GM18951 (cell line): ENCODE data around the gene CDKN2B-AS1.

Experiments
- POLR2A ChIP-seq: IDR thresholded peaks from 4 replicates; pipeline ENCODE4 v1.6.1; 2011; ENCODE audit warnings: mild to moderate bottlenecking; ENCODE audit not compliant: insufficient read length, insufficient read depth; ENCODE audit errors: extremely low read depth
- in situ Hi-C: fragments of 300-500 bp; cut with MboI; formaldehyde crosslinking; loops from one replicate; pipeline ENCODE4 v1.12.0; 2022; ENCODE audit warnings: low sequenced_read_pairs, mixed read lengths, inconsistent platforms; ENCODE audit not compliant: unreplicated experiment

The CDKN2B-AS1 gene

DNA sequence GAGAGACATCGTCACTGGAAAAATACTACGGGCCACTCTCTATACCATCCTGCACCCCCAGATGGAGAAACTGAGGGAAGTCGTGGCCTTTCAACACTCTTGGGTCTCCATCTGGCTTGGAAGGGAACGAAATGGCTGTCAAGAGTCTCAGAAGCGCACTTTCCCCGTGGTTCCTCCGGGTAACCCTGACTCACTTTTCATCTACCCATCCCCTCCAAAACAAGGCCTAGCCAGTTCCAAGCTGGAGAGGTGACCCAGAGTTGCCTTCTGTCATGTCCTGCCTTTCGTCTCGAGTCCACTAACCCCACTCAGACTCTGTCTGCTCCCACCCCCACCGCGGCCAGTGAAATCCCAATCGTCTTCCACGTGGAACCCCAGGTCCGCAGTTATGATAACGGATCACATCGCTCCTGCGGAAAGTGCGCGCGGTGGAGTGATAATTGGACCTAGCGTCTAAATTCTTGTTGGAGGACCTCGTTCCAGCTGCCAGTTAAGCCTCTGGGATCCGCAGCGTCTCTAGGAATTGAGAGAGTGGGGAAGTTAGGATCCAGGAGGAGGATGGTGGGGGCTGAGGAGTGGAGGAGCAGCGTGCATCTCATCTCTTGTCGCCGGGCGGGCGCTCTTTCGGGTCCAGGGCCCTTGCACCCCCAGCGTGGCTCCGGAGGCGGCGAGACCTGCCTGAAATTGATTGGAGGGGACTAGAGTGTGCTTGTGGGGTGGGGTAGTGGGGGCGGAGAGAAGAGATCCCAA, 5.0 kb upstream of the CDKN2B-AS1 start:
- no peak for TF ChIP-seq POLR2A
- in situ Hi-C loops: no loop called here

DNA sequence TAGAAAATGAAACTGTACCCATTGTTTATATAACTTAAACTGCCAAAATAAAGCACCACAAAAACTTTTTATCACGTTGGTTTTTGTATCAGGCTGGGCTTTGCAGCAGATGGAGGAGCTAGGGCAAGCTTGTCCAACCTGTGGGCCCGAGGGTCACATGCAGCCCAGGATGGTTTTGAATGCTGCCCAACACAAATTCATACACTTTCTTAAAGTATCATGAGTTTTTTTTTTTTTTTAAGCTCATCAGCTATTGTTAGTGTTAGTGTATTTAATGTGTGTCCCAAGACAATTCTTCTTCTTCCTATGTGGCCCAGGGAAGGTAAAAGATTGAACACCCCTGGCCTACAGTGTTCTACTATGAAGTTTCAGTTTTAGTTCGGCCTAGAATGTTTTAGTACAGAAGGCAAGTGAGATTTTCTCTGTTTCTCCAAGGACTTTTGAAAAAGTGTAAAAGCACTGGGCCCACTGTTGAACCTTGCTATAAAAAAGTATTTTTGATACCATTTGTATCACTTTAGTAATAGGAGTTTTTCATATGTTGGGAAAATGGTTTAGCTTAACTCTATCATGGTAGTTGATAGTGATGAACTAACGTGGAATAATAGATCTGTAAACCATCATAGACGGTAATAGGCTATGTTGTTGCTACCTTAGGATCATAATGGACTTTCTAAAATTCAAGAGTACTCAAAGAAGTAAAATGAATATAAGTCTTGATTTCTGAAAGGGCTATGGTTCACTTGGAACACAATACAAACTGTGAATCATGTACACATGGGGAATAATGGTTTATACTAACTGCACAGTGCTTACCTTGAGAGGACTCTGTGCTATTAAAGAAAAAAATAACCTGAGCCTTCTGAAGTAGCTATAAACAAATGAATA, 3.3 kb upstream of the CDKN2B-AS1 start:
- TF ChIP-seq POLR2A: no peak
- in situ Hi-C loops: no loop called here

DNA sequence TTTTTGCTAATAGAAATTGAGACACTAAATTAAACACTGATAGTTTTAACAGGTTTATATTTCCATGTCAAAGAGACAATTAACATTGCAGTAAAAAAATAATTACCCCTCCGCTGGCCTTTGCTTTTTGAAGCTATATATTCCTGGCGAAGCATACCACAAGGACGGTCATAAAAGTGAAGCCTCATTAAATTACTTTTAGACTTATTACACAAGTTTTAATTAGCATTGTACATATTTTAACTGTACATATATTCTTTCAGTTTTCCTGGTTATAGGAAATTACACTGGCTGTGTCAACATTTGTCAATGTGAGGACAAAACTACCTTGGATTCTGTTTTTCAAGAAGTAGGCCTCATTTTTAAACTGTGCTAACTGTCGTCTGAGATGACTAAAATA, 1.6 kb upstream of the CDKN2B-AS1 start:
- in situ Hi-C loops: no loop called here
- no peak for TF ChIP-seq POLR2A

DNA sequence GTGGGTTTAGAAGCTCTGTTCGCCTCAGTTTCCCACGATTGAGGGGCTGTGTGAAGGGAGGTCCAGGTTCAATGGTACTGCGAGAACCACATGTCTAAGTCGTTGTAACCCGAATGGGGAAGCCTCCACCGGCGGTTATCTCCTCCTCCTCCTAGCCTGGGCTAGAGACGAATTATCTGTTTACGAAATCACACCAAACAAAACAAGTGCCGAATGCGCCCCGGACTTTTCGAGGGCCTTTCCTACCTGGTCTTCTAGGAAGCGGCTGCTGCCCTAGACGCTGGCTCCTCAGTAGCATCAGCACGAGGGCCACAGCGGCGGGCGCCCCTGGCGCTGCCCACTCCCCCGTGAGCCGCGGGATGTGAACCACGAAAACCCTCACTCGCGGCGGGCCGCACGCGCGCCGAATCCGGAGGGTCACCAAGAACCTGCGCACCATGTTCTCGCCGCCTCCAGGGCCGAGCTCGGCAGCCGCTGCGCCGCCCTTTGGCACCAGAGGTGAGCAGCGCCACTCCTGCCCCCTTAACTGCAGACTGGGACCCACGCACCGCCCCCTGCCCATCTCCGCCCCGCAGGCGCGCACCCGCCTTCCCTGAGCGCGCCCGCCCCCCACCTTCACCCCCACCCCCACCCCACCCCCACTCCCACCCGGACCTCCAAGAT, 567 bp upstream of the CDKN2B-AS1 start, which contains the start of gene CDKN2A:
Gene CDKN2A (minus strand): TSS at position 500 of the 663 bp plus-strand sequence.
- peak; percentile 63 for TF ChIP-seq POLR2A
- in situ Hi-C loops: no loop called here

GRCh38 chr9:21995006-21995665, 545 bp downstream of the CDKN2B-AS1 start:
- in situ Hi-C loops: no loop called here
- TF ChIP-seq POLR2A: peak; percentile 65

GRCh38 chr9:21995666-21996398, 1.2 kb downstream of the CDKN2B-AS1 start:
- TF ChIP-seq POLR2A: no peak
- in situ Hi-C loops: no loop called here

DNA sequence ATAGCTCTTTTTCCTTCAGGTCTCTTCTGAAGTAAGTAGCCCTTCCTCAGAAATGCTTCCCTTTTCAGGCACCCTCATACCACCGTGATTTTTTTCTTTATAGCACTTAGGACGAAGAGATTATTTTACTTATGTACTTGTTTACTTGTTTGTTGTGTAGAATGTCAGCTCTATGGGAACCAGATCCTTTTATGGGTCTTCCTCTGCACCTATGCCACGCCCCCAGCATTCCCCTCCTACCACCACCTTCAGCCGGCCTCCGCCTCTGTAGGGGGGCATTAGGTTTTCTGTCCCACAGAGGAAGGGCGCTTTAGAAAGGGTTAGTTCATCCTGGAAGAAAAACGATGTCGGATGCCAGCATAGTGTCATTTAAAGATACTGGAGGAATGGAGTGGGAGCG, 1.8 kb downstream of the CDKN2B-AS1 start:
- TF ChIP-seq POLR2A: no peak
- in situ Hi-C loops: no loop called here

DNA sequence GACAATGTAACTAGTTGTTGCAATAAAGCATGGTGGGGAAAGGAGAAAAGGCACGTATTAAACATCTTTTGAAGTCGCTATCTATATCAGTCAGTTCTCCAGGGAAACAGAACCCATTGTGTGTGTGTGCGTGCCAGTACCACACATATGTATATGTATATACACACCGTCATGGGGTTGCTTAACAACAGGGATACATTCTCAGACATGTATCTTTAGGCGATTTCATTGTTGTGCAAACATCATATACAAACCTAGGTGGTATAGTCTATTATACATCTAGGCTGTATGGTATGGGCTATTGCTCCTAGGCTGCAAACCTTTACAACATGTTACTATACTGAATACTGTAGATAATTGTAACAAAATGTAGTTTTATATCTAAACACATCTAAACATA, 2.3 kb downstream of the CDKN2B-AS1 start:
- in situ Hi-C loops: no loop called here

GRCh38 chr9:21997480-21997879, 2.9 kb downstream of the CDKN2B-AS1 start:
- in situ Hi-C loops: no loop called here
- no peak for TF ChIP-seq POLR2A

More for the DNA sequence above, 2.3 kb downstream of the CDKN2B-AS1 start:
- no peak for TF ChIP-seq POLR2A

DNA sequence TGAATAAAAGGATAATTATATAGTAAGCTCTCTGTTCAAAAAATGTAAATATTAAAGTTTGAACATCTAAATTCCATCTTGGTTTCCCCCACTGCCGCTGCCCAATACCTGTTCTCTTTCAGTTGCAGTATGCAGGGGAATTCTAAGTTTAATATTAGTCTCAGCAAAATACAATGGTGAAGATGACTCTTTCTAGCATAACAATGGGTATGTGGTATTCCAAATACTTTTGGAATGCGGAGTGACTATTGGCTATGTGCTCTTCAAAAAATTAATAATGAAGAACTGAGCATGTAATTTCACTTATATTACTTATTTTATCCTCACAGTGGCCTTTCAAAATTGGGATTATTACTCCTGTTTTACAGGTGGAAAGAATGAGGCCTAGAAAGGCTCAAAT, 3.4 kb downstream of the CDKN2B-AS1 start:
- in situ Hi-C loops: no loop called here

DNA sequence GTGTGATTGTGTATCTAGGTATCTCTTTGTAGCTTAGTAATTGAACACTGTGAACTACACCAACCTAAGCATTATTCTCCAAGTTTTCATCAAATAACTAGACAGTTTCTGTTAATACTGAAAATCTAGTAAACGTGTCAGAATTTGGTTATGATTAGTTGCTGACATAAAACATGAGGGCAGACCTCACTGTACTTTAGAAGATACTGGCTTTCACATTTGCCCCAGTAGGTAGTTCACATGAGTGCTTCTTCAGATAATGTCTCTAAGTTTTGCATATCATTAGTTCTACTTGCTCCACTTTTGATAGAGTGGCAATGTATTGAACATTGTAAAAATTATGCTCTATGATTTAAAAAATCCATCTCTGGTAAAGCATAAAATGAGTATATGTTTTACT, 7.4 kb downstream of the CDKN2B-AS1 start:
- in situ Hi-C loops: no loop called here
- no peak for TF ChIP-seq POLR2A

More for the DNA sequence above, 3.4 kb downstream of the CDKN2B-AS1 start:
- TF ChIP-seq POLR2A: no peak

- TF ChIP-seq POLR2A: no peak
- in situ Hi-C loops: no loop called here
Measured at GRCh38 chr9:22005021-22005701, 10.6 kb downstream of the CDKN2B-AS1 start.
